ENCODE results near the gene DPP9. TPM values are rescaled to one million over a fixed set of nuclear protein-coding genes. Genes with fewer than 3 reads are reported as not detected.

DPP9 gene
- total and polyA plus RNA-seq, 2 of the 13 experiments (the other 11 are each of a cell fraction or from before 2014, with no cell fraction given) = 8.4 to 25.8 TPM

- TF ChIP-seq PHF20 (CRISPR knock-in tag; IDR thresholded peaks at IDR 0.05) (no peak), PCBP1 (IDR thresholded peaks at IDR 0.05; ENCODE audit: borderline replicate concordance, low read depth, low read length) (0 out of 2 replicates have a peak, but pooled peaks have one; percentile 59), FOXO4 (CRISPR knock-in tag; conservative IDR thresholded peaks at IDR 0.05) (no peak)
These were observed 7.1 kb upstream of the DPP9 start (continued) for GRCh38 chr19:4730740-4731171.

GRCh38 chr19:4728871-4729270 lies 5.2 kb upstream of the DPP9 start:
- Histone ChIP-seq H3K9me3 (ENCODE audit: low read length) (no peaks in the 10 kb centered on the region), H3K36me3 (replicated peaks in 1 of 2; ENCODE audit: control insufficient read depth in 1 of 2, insufficient read depth in 2 of 2, low read length in 2 of 2) (no peaks in the 10 kb centered on the region), H2AFZ (ENCODE audit: low read length) (peak overlapping the region; percentile 25), H3K4me3 (replicated peaks in 1 of 3; ENCODE audit: insufficient read depth in 1 of 3, low read depth in 2 of 3, low read length in 3 of 3) (peak overlapping the region; percentile 38 to 52 (median 38); a peak in 5 of 6 replicates), H3K79me2 (ENCODE audit: insufficient read depth, low read length) (no peaks in the 10 kb centered on the region), H3K27me3 (ENCODE audit: control insufficient read depth in 1 of 2, insufficient read depth in 2 of 2, low read length in 2 of 2) (no peaks in the 10 kb centered on the region), H4K20me1 (ENCODE audit: insufficient read depth, low read length) (no peaks in the 10 kb centered on the region), H3K4me2 (ENCODE audit: low read depth, low read length) (peak overlapping the region; percentile 83), H3K9ac (ENCODE audit: insufficient read depth, low read depth, low read length) (peak overlapping the region; percentile 28), H3K4me1 (ENCODE audit: insufficient read depth, low read length) (peaks cover 42% of the 10 kb centered on the region), H3K27ac (ENCODE audit: extremely low read length, insufficient read depth, low read length) (no peak overlapping the region)
- ATAC-seq (no peak), DNase-seq (ENCODE audit: low spot score) (no peak), FAIRE-seq (no peak)
- in situ Hi-C loops (cut with HindIII; ENCODE audit: extremely low pct_ligation_motif_present, low pct_unique_long_range_greater_than_20kb) = no loop called here
- BruUV-seq (replicated peaks) = no TSS peak
- ChIA-PET CTCF (ENCODE audit: low intra/inter-chr PET ratio, low total read pairs) (no interaction called here), POLR2A (interaction anchor here (2.6 kb wide), 1 partner anchor 62 kb away, joined by 9 read pairs; the partner anchor contains the start of gene FEM1A)
- 9% methylated on average over 10 of the region's 10 CpGs for WGBS (ENCODE audit: low lambda C conversion rate)
- 0 out of 2 replicates have a peak, but pooled peaks have one; percentile 36 for TF ChIP-seq ZNF629 (CRISPR knock-in tag; conservative IDR thresholded peaks at IDR 0.05)
- no peak for TF ChIP-seq ZBTB10 (CRISPR knock-in tag; IDR thresholded peaks at IDR 0.05; ENCODE audit: borderline replicate concordance)
- intact Hi-C loops (cut with micrococcal nuclease; ENCODE audit: unreplicated experiment) = no loop called here
